ENCODE measurements around the gene FANCB. TPM values are rescaled to one million over a fixed set of nuclear protein-coding genes. Genes with fewer than 3 reads are reported as not detected.

FANCB gene
- total and polyA plus RNA-seq, 2 of the 4 experiments (the other 2 are of a cell fraction): 2.5 to 7.7 TPM

- Histone ChIP-seq H3K4me3 (ENCODE audit: insufficient read depth, low read depth, low read length) (no peak overlapping the region), H2BK120ac (ENCODE audit: low read depth, low read length) (no peak overlapping the region), H3K23ac (ENCODE audit: low read depth, low read length) (no peak overlapping the region), H4K8ac (ENCODE audit: low read depth in 2 of 2, low read length in 2 of 2) (no peak overlapping the region), H3K9me3 (ENCODE audit: control insufficient read depth, insufficient read depth, low read length) (no peaks in the 10 kb centered on the region), H2BK15ac (ENCODE audit: low read depth, low read length) (no peak overlapping the region), H3K79me1 (ENCODE audit: low read depth in 1 of 2, low read length in 2 of 2) (no peaks in the 10 kb centered on the region), H3K9me1 (ENCODE audit: insufficient read depth, low read length) (no peaks in the 10 kb centered on the region), H3K56ac (ENCODE audit: extremely low read depth, insufficient read depth, low read length) (no peak overlapping the region), H2BK5ac (ENCODE audit: low read depth, low read length, poor library complexity, severe bottlenecking) (no peak overlapping the region), H3K4ac (ENCODE audit: low read depth, low read length) (no peak overlapping the region), H3K27ac (ENCODE audit: insufficient read depth, low read length) (no peak overlapping the region), H2AFZ (replicated peaks; ENCODE audit: low read length, poor library complexity) (no peak overlapping the region), H2AK5ac (ENCODE audit: low read depth, low read length) (no peak overlapping the region), H3K27me3 (ENCODE audit: control insufficient read depth, insufficient read depth, low read length) (no peaks in the 10 kb centered on the region), H3K18ac (ENCODE audit: low read depth, low read length) (no peak overlapping the region), H3K4me2 (ENCODE audit: low read depth, low read length) (no peak overlapping the region), H2AK9ac (replicated peaks; ENCODE audit: low read depth, low read length, poor library complexity) (no peak overlapping the region), H3K36me3 (ENCODE audit: control insufficient read depth, insufficient read depth, low read length) (no peaks in the 10 kb centered on the region), H3K9ac (ENCODE audit: low read depth, low read length) (no peak overlapping the region), H2BK20ac (ENCODE audit: low read depth, low read length) (no peak overlapping the region), H4K20me1 (ENCODE audit: insufficient read depth, low read length) (no peaks in the 10 kb centered on the region), H4K5ac (ENCODE audit: low read depth, low read length) (no peak overlapping the region), H4K91ac (ENCODE audit: insufficient read depth, low read depth, low read length) (no peak overlapping the region), H3K4me1 (ENCODE audit: control insufficient read depth, insufficient read depth, low read length) (peaks cover 3% of the 10 kb centered on the region), H3K14ac (replicated peaks; ENCODE audit: low read depth, low read length) (no peak overlapping the region)
- dilution Hi-C loops (cut with HindIII; ENCODE audit: low sequenced_read_pairs, unreplicated experiment) (no loop called here), in situ Hi-C loops (cut with MboI; ENCODE audit: low sequenced_read_pairs) (no loop called here), intact Hi-C loops (cut with micrococcal nuclease) (no loop called here)
- no peak for ATAC-seq (ENCODE audit: low read depth)
- CTCF ChIA-PET: no interaction called here
- WGBS, 2 experiments (ENCODE audit: extremely low coverage in 2 of 2, insufficient read length in 1 of 2): no CpG with 5 or more reads among the region's 2 CpGs
- TF ChIP-seq FOS (IDR thresholded peaks at IDR 0.05; ENCODE audit: low read depth, low read length): no peak
- TF ChIP-seq ELK1 (IDR thresholded peaks at IDR 0.05; ENCODE audit: borderline replicate concordance, low read depth, low read length): no peak
- no peak for TF ChIP-seq RFX5 (IDR thresholded peaks at IDR 0.05; ENCODE audit: low read depth, low read length)
- no peak for TF ChIP-seq MAFK (IDR thresholded peaks at IDR 0.05; ENCODE audit: low read depth, low read length)
- TF ChIP-seq BHLHE40 (IDR thresholded peaks at IDR 0.05; ENCODE audit: low read depth, low read length): no peak
- TF ChIP-seq CHD1 (IDR thresholded peaks at IDR 0.05; ENCODE audit: low read depth, low read length): no peak
- no peak for TF ChIP-seq RCOR1 (IDR thresholded peaks at IDR 0.05; ENCODE audit: insufficient replicate concordance, low read length)
- no peak for TF ChIP-seq MAZ (IDR thresholded peaks at IDR 0.05; ENCODE audit: borderline replicate concordance, low read depth, low read length)
- TF ChIP-seq SMC3 (IDR thresholded peaks at IDR 0.05; ENCODE audit: low read depth, low read length): no peak
- no peak for TF ChIP-seq RAD21 (IDR thresholded peaks at IDR 0.05; ENCODE audit: low read length)
- no peak for TF ChIP-seq CEBPB (IDR thresholded peaks at IDR 0.05; ENCODE audit: low read depth, low read length)
- POLR2A ChIA-PET (ENCODE audit: unreplicated experiment): no interaction called here
- BruUV-seq (replicated peaks): no TSS peak
- no peak for DNase-seq
These were observed 43.2 kb downstream of the FANCB start for GRCh38 chrX:14829643-14830042.
